ENCODE data around the gene TRIM17. TPM values are rescaled to one million over a fixed set of nuclear protein-coding genes. Genes with fewer than 3 reads are reported as not detected.

Gene TRIM17
- total and polyA plus RNA-seq, 2 donors from 2014 or later = 1.3 to 6.5 TPM

DNA sequence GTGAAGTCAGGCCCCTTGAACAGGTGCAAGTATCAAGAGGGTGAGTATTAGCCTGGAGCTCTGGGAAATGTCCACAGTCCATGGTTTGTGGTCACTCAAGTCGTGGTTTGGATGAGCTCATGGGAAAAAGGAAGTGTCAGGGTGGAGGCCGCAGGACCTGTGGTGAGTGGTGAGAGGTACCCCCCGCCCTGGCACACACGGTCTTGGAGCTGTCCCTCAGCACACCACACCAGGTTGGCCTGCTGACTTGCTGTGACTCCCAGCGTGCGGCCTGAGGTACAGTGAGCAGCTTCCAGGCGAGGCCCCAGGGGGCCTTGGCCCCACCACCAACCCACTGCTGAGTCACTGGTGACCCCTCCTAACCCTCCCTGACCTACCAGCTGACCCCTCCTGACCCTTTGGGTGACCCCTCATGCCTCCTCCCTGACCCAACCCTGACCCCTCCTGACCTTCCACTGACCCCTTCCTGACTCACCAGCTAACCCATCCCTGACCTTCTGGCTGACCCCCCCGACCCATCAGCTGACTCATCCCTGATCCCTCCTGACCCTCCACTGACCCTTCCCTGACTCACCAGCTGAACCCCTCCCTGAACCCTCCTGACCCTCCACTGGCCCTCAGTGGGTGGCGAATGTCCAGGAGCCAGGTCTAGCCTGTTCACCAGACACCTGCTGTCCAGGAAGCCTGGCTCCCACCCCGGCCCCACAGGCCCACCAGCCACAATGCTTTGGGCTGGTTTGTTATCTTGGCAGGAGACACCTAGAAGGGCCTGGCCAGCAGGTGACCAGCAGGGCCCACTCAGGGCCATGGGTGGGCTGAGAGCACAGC, 35.7 kb upstream of the TRIM17 start:
- H3K9ac ChIP-seq (ENCODE audit: low read length in 3 of 3) = no peak overlapping the region
- H3K9me3 ChIP-seq (ENCODE audit: control insufficient read depth in 2 of 3, insufficient read depth in 1 of 3, low read length in 3 of 3) = no peaks in the 10 kb centered on the region
- H3K27ac ChIP-seq (ENCODE audit: low read depth in 2 of 2, low read length in 2 of 2) = no peak overlapping the region
- TF ChIP-seq, protein P1, sequence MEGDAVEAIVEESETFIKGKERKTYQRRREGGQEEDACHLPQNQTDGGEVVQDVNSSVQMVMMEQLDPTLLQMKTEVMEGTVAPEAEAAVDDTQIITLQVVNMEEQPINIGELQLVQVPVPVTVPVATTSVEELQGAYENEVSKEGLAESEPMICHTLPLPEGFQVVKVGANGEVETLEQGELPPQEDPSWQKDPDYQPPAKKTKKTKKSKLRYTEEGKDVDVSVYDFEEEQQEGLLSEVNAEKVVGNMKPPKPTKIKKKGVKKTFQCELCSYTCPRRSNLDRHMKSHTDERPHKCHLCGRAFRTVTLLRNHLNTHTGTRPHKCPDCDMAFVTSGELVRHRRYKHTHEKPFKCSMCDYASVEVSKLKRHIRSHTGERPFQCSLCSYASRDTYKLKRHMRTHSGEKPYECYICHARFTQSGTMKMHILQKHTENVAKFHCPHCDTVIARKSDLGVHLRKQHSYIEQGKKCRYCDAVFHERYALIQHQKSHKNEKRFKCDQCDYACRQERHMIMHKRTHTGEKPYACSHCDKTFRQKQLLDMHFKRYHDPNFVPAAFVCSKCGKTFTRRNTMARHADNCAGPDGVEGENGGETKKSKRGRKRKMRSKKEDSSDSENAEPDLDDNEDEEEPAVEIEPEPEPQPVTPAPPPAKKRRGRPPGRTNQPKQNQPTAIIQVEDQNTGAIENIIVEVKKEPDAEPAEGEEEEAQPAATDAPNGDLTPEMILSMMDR (IDR thresholded peaks at IDR 0.05; ENCODE audit: borderline replicate concordance, extremely low read depth, insufficient read depth) = no peak
- FAIRE-seq (no peak), DNase-seq (no peak)
- intact Hi-C loops (cut with DNase I) = no loop called here
- H3K4me1 ChIP-seq (ENCODE audit: control insufficient read depth in 2 of 3, insufficient read depth in 2 of 3, low read depth in 1 of 3, low read length in 3 of 3) = no peaks in the 10 kb centered on the region
- no peaks in the 10 kb centered on the region for H3K27me3 ChIP-seq (ENCODE audit: control insufficient read depth, insufficient read depth, low read length)
- H3K4me3 ChIP-seq (ENCODE audit: low read length in 3 of 3) = no peak overlapping the region
- no peaks in the 10 kb centered on the region for H3K36me3 ChIP-seq (ENCODE audit: control insufficient read depth in 2 of 3, insufficient read depth in 3 of 3, low read length in 3 of 3)

DNA sequence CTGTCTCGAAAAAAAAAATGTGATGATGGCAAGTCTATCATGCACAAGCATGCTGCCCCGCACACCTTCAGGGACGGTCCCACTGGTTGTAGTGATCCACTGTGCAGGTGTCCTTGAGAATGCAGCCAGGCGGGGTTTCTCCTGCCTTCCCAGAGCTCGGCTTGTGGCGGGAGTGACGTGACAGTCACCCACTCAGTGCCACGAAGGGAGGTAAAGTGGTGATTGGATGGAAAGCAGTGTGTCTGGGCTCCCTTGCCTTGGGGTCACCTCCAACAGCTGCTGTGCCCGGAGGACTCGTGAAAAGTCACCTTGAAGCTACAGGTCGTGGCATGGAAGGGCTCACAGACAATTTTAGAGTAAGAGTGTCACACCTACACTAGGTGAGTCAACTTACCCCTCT, 33.5 kb upstream of the TRIM17 start:
- FAIRE-seq (no peak), DNase-seq (no peak)
- H3K36me3 ChIP-seq (ENCODE audit: control insufficient read depth in 2 of 3, insufficient read depth in 3 of 3, low read length in 3 of 3) = no peaks in the 10 kb centered on the region
- peaks cover 2% of the 10 kb centered on the region for H3K27me3 ChIP-seq (ENCODE audit: control insufficient read depth, insufficient read depth, low read length)
- no peak overlapping the region for H3K4me3 ChIP-seq (ENCODE audit: low read length in 3 of 3)
- TF ChIP-seq, protein P1 (IDR thresholded peaks at IDR 0.05; ENCODE audit: borderline replicate concordance, extremely low read depth, insufficient read depth) = no peak
- intact Hi-C loops (cut with DNase I) = no loop called here
- no peak overlapping the region for H3K9ac ChIP-seq (ENCODE audit: low read length in 3 of 3)
- H3K27ac ChIP-seq (ENCODE audit: low read depth in 2 of 2, low read length in 2 of 2) = no peak overlapping the region
- peaks cover 0 to 3% (median 0%) of the 10 kb centered on the region in 3 donors for H3K4me1 ChIP-seq (ENCODE audit: control insufficient read depth in 2 of 3, insufficient read depth in 2 of 3, low read depth in 1 of 3, low read length in 3 of 3)
- H3K9me3 ChIP-seq (ENCODE audit: control insufficient read depth in 2 of 3, insufficient read depth in 1 of 3, low read length in 3 of 3) = no peaks in the 10 kb centered on the region

DNA sequence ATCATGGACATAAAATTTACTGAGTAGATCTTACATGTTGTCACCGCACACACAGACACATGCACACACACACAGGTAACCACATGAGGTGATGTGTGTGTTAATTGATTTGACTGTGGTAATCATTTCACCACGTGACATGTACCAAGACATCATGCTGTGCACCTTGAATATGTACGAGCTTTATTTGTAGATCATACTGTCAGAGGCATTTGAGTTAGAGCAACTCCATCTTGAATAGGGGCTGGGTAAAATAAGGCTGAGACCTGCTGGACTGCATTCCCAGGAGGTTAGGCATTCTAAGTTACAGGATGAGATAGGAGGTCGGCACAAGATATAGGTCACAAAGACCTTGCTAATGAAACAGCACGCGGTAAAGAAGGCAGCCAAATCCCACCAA, 31.7 kb upstream of the TRIM17 start:
- Histone ChIP-seq H3K27me3 (ENCODE audit: control insufficient read depth, insufficient read depth, low read length) (peaks cover 2% of the 10 kb centered on the region), H3K4me3 (ENCODE audit: low read length in 3 of 3) (no peak overlapping the region), H3K36me3 (ENCODE audit: control insufficient read depth in 2 of 3, insufficient read depth in 3 of 3, low read length in 3 of 3) (no peaks in the 10 kb centered on the region), H3K9me3 (ENCODE audit: control insufficient read depth in 2 of 3, insufficient read depth in 1 of 3, low read length in 3 of 3) (no peaks in the 10 kb centered on the region), H3K9ac (ENCODE audit: low read length in 3 of 3) (no peak overlapping the region), H3K27ac (ENCODE audit: low read depth in 2 of 2, low read length in 2 of 2) (no peak overlapping the region), H3K4me1 (ENCODE audit: control insufficient read depth in 2 of 3, insufficient read depth in 2 of 3, low read depth in 1 of 3, low read length in 3 of 3) (peaks cover 0 to 3% (median 0%) of the 10 kb centered on the region in 3 donors)
- TF ChIP-seq, protein P1 (IDR thresholded peaks at IDR 0.05; ENCODE audit: borderline replicate concordance, extremely low read depth, insufficient read depth) = no peak
- no peak for FAIRE-seq
- intact Hi-C loops (cut with DNase I) = no loop called here
- no peak for DNase-seq
